Suprapubic skin (tissue), 4 donors: ENCODE data around the gene JDP2. TPM values are rescaled to one million over a fixed set of nuclear protein-coding genes. Genes with fewer than 3 reads are reported as not detected.

Source experiments
- DNase-seq, 2 donors: peaks; one replicate each; pipeline ENCODE4 v3.0.0-alpha.2; 2019; ENCODE audit warnings: low spot score in 2 of 2
- H3K27ac ChIP-seq: fragments of 200-600 bp; sonication (generic); one replicate; pipeline ENCODE4 v1.5.1; 2019
- H3K27me3 ChIP-seq: fragments of 200-600 bp; sonication (generic); one replicate; pipeline ENCODE4 v1.5.1; 2019
- H3K36me3 ChIP-seq: fragments of 200-600 bp; sonication (generic); one replicate; pipeline ENCODE4 v1.5.1; 2019
- H3K4me1 ChIP-seq: fragments of 200-600 bp; sonication (generic); one replicate; pipeline ENCODE4 v1.5.1; 2019
- H3K4me3 ChIP-seq: fragments of 200-600 bp; sonication (generic); one replicate; pipeline ENCODE4 v1.5.1; 2019; ENCODE audit warnings: mild to moderate bottlenecking
- H3K9me3 ChIP-seq: fragments of 200-600 bp; sonication (generic); one replicate; pipeline ENCODE4 v1.5.1; 2019
- EP300 ChIP-seq: sonication (generic); formaldehyde crosslinking; IDR thresholded peaks from one replicate; pipeline ENCODE4 v1.6.1; 2017; ENCODE audit warnings: antibody characterized with exemption
- POLR2A ChIP-seq, 2 donors: fragments of 450-650 bp; IDR thresholded peaks; one replicate each; pipeline ENCODE4 v1.6.1; 2017; ENCODE audit warnings: antibody characterized with exemption in 2 of 2, mild to moderate bottlenecking in 2 of 2, moderate library complexity in 2 of 2
- POLR2AphosphoS5 ChIP-seq, 3 donors: sonication (generic); formaldehyde crosslinking; IDR thresholded peaks; one replicate each; pipeline ENCODE4 v1.6.1; 2017; ENCODE audit warnings: antibody characterized with exemption in 3 of 3
- WGBS: methylation state at CpG from one replicate; pipeline ENCODE4 v1.1.5; 2018; 5-methylcytosine and 5-hydroxymethylcytosine counted together
- total RNA-seq, 4 donors: library from RNA; depleted of rRNA; stranded (reverse); fragments of >200 nt; gene quantifications; one replicate each; pipeline ENCODE4 v1.1.0, GENCODE V29; 2016
- TF ChIP-seq, protein P1 (sequence below), 2 donors: fragments of 200-600 bp in 1 of 2; fragments of 450-650 bp in 1 of 2; sonication (generic) in 1 of 2; IDR thresholded peaks; one replicate each; pipeline ENCODE4 v1.5.1; 2016 to 2019; ENCODE audit warnings: antibody characterized with exemption in 2 of 2, mild to moderate bottlenecking in 1 of 2, moderate library complexity in 1 of 2

JDP2 gene
- total RNA-seq, 4 donors from 2014 or later: 36.0 to 72.7 (median 50.4) TPM

GRCh38 chr14:75454963-75455546 lies 27.2 kb downstream of the JDP2 start:
- Histone ChIP-seq H3K4me1 (peaks cover 82% of the 10 kb centered on the region), H3K36me3 (peaks cover 3% of the 10 kb centered on the region), H3K4me3 (no peak overlapping the region), H3K27me3 (no peaks in the 10 kb centered on the region), H3K27ac (peak overlapping the region; percentile 5), H3K9me3 (no peaks in the 10 kb centered on the region)
- WGBS: 61% methylated on average over 12 of the region's 12 CpGs
- TF ChIP-seq EP300: no peak
- TF ChIP-seq, protein P1, sequence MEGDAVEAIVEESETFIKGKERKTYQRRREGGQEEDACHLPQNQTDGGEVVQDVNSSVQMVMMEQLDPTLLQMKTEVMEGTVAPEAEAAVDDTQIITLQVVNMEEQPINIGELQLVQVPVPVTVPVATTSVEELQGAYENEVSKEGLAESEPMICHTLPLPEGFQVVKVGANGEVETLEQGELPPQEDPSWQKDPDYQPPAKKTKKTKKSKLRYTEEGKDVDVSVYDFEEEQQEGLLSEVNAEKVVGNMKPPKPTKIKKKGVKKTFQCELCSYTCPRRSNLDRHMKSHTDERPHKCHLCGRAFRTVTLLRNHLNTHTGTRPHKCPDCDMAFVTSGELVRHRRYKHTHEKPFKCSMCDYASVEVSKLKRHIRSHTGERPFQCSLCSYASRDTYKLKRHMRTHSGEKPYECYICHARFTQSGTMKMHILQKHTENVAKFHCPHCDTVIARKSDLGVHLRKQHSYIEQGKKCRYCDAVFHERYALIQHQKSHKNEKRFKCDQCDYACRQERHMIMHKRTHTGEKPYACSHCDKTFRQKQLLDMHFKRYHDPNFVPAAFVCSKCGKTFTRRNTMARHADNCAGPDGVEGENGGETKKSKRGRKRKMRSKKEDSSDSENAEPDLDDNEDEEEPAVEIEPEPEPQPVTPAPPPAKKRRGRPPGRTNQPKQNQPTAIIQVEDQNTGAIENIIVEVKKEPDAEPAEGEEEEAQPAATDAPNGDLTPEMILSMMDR (IDR thresholded peaks at IDR 0.05): no peak
- no peak for TF ChIP-seq POLR2AphosphoS5 (IDR thresholded peaks at IDR 0.05)
- no peak for TF ChIP-seq POLR2A (IDR thresholded peaks at IDR 0.05)
- peak in 1 of 2 donors; percentile 84 for DNase-seq

DNA sequence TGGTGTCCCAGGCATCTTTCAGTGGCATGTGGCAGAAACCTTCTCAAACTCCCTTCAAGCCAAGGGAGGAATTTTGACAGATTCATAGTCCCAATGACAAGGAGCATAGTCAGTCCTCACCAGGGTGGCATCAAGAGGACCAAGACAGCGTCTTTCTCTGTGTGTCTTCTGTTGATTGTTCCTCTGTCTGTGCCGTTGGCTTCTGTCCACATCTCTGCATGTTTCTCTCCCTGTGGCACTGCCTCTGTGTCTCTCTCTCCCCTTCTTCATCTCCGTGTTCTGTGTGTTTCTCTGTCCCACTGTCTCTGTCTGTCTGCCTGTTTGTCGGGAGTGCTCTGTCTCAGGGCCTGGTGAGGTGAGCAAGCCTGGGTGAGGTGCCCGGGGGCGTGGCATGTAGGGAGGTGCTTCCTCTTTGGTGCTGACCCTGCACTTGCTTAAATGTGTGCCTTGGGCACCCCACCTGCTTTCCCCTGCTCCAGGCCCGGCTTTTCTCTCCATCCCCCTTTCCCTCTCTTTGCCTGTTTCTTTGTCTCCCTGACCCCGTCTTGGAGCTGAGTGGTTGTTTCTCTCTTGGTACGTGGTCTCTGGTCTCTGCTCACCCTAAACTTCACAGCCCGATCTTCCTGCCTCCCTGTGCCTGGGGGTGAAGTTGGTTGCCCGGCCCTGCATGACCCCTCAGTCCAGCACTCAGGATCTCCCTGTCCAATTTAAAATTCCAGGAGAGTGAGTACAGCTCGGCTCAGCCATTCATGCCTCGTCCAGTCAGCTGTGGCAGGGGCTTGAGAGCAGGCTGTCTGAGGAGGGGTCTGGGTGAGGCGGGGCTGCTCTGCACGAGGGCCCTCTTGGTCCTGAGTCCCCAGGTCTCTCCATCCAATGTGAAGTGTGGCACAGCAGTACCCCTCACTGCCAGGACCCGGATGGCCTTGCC lies 28.5 kb downstream of the JDP2 start:
- TF ChIP-seq, protein P1 (IDR thresholded peaks at IDR 0.05): no peak
- TF ChIP-seq EP300 (no peak), POLR2AphosphoS5 (IDR thresholded peaks at IDR 0.05) (no peak), POLR2A (IDR thresholded peaks at IDR 0.05) (no peak)
- no peaks in the 10 kb centered on the region for H3K27me3 ChIP-seq
- WGBS: 68% methylated on average over 11 of the region's 16 CpGs
- no peak for DNase-seq
- H3K27ac ChIP-seq: no peak overlapping the region
- peaks cover 4% of the 10 kb centered on the region for H3K36me3 ChIP-seq
- H3K4me1 ChIP-seq: peaks cover 70% of the 10 kb centered on the region
- H3K4me3 ChIP-seq: no peak overlapping the region
- H3K9me3 ChIP-seq: no peaks in the 10 kb centered on the region

DNA sequence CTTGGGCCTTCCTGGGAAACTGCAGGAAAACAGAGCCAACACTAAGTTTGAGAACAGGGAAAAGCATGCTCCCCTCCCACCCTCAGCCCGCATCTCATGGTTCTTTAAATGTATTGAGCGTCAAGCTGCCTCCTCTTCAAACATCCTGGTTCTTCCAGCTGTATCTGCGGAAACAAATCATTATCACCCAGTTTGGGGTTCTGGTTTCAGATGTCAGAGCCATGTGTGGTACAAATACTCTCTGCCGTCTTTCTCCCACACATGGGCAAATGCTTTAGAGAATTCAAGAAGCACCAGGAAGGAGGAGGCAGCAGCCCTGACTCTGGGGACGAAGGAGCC lies 29.1 kb downstream of the JDP2 start:
- Histone ChIP-seq H3K36me3 (peaks cover 11% of the 10 kb centered on the region), H3K4me1 (peaks cover 65% of the 10 kb centered on the region), H3K4me3 (no peak overlapping the region), H3K9me3 (no peaks in the 10 kb centered on the region), H3K27ac (no peak overlapping the region), H3K27me3 (no peaks in the 10 kb centered on the region)
- TF ChIP-seq POLR2A (IDR thresholded peaks at IDR 0.05): no peak
- TF ChIP-seq EP300: no peak
- TF ChIP-seq, protein P1 (IDR thresholded peaks at IDR 0.05): no peak
- no peak for TF ChIP-seq POLR2AphosphoS5 (IDR thresholded peaks at IDR 0.05)
- DNase-seq: no peak
- whole genome bisulfite sequencing: 88% methylated on average over 5 of the region's 5 CpGs

- no peak for DNase-seq
- no peaks in the 10 kb centered on the region for H3K9me3 ChIP-seq
- H3K4me1 ChIP-seq: peaks cover 58% of the 10 kb centered on the region
- no peaks in the 10 kb centered on the region for H3K27me3 ChIP-seq
- no peak overlapping the region for H3K27ac ChIP-seq
- H3K4me3 ChIP-seq: no peak overlapping the region
- TF ChIP-seq POLR2AphosphoS5 (IDR thresholded peaks at IDR 0.05): no peak
- TF ChIP-seq POLR2A (IDR thresholded peaks at IDR 0.05): no peak
- TF ChIP-seq, protein P1 (IDR thresholded peaks at IDR 0.05): no peak
- TF ChIP-seq EP300: no peak
- 95% methylated on average over 10 of the region's 10 CpGs for WGBS
- peaks cover 17% of the 10 kb centered on the region for H3K36me3 ChIP-seq
Observed at GRCh38 chr14:75457648-75458165, 29.9 kb downstream of the JDP2 start.

DNA sequence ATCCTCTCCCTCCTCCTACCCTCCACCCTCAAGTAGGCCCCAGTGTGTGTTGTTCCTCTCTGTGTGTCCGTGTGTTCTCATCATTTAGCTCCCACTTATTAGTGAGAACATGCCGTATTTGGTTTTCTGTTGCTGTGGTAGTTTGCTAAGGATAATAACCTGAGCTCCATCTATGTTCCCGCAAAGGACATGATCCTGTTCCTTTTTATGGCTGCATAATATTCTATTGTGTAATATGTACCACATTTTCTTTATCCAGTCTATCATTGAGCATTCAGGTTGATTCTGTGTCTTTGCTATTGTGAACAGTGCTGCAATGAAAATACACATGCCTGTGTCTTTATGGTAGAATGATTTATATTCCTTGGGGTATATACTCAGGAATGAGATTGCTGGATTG lies 30.5 kb downstream of the JDP2 start:
- H3K9me3 ChIP-seq: no peaks in the 10 kb centered on the region
- no peak overlapping the region for H3K27ac ChIP-seq
- H3K27me3 ChIP-seq: no peaks in the 10 kb centered on the region
- no peak for TF ChIP-seq POLR2AphosphoS5 (IDR thresholded peaks at IDR 0.05)
- TF ChIP-seq POLR2A (IDR thresholded peaks at IDR 0.05): no peak
- TF ChIP-seq, protein P1 (IDR thresholded peaks at IDR 0.05): no peak
- no peak for TF ChIP-seq EP300
- WGBS: 82% methylated on average over 3 of the region's 3 CpGs
- H3K4me1 ChIP-seq: peaks cover 52% of the 10 kb centered on the region
- H3K4me3 ChIP-seq: no peak overlapping the region
- peaks cover 23% of the 10 kb centered on the region for H3K36me3 ChIP-seq
- DNase-seq: no peak
